Activated T-helper 1 cell treated with anti-CD3 and anti-CD28 coated beads, Interleukin-12 subunit alpha, Interleukin-12 subunit beta, Interleukin-2, Interleukin-4 antibody, amounts not matched to agents 30 ng/mL and 10 ng/mL and 1 ng/mL, durations not matched to agents 14 hours and 24 hours and 36 hours (primary cell): ENCODE measurements around the gene NOTCH3. TPM values are rescaled to one million over a fixed set of nuclear protein-coding genes. Genes with fewer than 3 reads are reported as not detected.

Source experiments
- DNase-seq: peaks from one replicate; pipeline ENCODE4 v3.0.0; 2021; ENCODE audit warnings: low spot score
- H3K27ac Mint-ChIP-seq: one replicate; pipeline ENCODE4 v1.8.0; 2021; ENCODE audit warnings: mild to moderate bottlenecking, mixed read lengths
- H3K27me3 Mint-ChIP-seq: one replicate; pipeline ENCODE4 v1.8.0; 2022; ENCODE audit warnings: mild to moderate bottlenecking, moderate library complexity, mixed read lengths; ENCODE audit not compliant: insufficient read depth
- H3K36me3 Mint-ChIP-seq: one replicate; pipeline ENCODE4 v1.8.0; 2021; ENCODE audit warnings: low read depth, mixed read lengths
- H3K4me1 Mint-ChIP-seq: one replicate; pipeline ENCODE4 v1.8.0; 2021; ENCODE audit warnings: low read depth, mixed read lengths
- H3K4me3 Mint-ChIP-seq: one replicate; pipeline ENCODE4 v1.8.0; 2021; ENCODE audit warnings: mild to moderate bottlenecking, moderate library complexity, mixed read lengths
- H3K9me3 Mint-ChIP-seq: one replicate; pipeline ENCODE4 v1.8.0; 2021; ENCODE audit warnings: mixed read lengths
- intact Hi-C: fragments of 100-400 bp; cut with micrococcal nuclease; formaldehyde crosslinking; loops from one replicate; pipeline ENCODE4 v1.15.1; 2024
- total RNA-seq: library from RNA; stranded (reverse); gene quantifications from 2 replicates; pipeline ENCODE4 v1.2.3, GENCODE V29; 2022

Gene NOTCH3
- total RNA-seq, 1 donor from 2014 or later, result not detected

GRCh38 chr19:15126131-15126910, 74.5 kb downstream of the NOTCH3 start:
- Mint-ChIP-seq H3K4me1 (peaks cover 38% of the 10 kb centered on the region), H3K36me3 (peaks cover 7% of the 10 kb centered on the region), H3K27ac (no peak overlapping the region), H3K27me3 (no peaks in the 10 kb centered on the region), H3K9me3 (no peaks in the 10 kb centered on the region), H3K4me3 (no peak overlapping the region)
- no peak for DNase-seq
- intact Hi-C loops, result loop anchor here (5.0 to 10.0 kb wide), 3 partner anchors 336 to 1416 kb away; partner anchors contain the start of genes CHERP and RASAL3

DNA sequence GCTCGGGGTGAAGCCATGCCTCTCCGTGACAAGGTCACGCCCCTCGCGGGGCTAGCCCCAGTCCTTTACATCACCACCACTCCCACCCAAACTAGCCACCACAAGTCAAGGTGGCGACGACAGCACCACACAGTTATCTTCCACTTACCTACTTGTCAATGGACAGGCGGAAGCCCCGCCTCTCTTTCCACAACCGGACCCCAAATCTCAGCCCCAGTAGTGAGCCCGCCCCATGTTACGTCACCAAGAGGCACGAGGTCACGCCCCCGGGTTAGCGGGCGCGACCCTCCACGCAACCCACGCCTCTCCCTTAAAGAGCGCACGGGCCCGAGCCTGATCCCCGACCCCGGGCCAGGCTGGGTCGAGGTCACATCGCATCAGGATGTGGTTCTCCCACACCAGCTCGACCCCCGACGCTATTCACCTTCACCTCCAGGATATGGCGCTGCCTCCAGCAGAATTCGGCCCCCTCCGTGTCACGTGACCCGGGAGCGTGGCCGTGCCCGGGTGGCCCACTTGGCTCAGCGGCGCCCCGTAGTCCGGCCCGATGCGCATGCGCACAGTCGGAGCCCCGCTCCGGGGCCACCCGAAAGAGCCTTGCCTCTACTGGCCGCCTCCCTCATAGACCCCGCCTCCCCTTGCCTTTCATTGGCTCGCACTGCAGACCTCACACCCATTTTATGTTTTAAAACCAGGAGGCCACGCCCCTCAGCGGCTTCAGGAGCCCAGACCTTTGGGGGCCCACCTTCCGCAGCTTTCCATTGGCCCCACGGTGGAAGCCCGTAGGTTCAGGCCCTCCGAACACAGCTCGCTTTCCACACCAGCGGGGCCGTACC, 75.3 kb downstream of the NOTCH3 start:
- DNase-seq, result peak; percentile 97
- intact Hi-C loops, result loop anchor here (1.0 to 10.0 kb wide), 11 partner anchors 98 to 1417 kb away; partner anchors contain the start of genes AKAP8, CHERP, DNAJB1 and EPS15L1
- Mint-ChIP-seq H3K27ac (peak overlapping the region; percentile 98), H3K36me3 (peaks cover 12% of the 10 kb centered on the region), H3K27me3 (no peaks in the 10 kb centered on the region), H3K4me3 (peak overlapping the region; percentile 91), H3K9me3 (no peaks in the 10 kb centered on the region), H3K4me1 (peaks cover 37% of the 10 kb centered on the region)

GRCh38 chr19:15124572-15125231, 76.1 kb downstream of the NOTCH3 start:
- H3K4me1 Mint-ChIP-seq, result peaks cover 30% of the 10 kb centered on the region
- peak overlapping the region; percentile 98 for H3K27ac Mint-ChIP-seq
- intact Hi-C loops, result loop anchor here (1.0 to 10.0 kb wide), 11 partner anchors 99 to 1418 kb away; partner anchors contain the start of genes AKAP8, CHERP, DNAJB1 and EPS15L1
- H3K27me3 Mint-ChIP-seq, result no peaks in the 10 kb centered on the region
- no peaks in the 10 kb centered on the region for H3K9me3 Mint-ChIP-seq
- H3K4me3 Mint-ChIP-seq, result peak overlapping the region; percentile 91
- H3K36me3 Mint-ChIP-seq, result peaks cover 18% of the 10 kb centered on the region
- DNase-seq, result no peak

GRCh38 chr19:15123900-15124299, 76.9 kb downstream of the NOTCH3 start:
- Mint-ChIP-seq H3K4me1 (peaks cover 22% of the 10 kb centered on the region), H3K27me3 (no peaks in the 10 kb centered on the region), H3K9me3 (no peaks in the 10 kb centered on the region), H3K4me3 (peak overlapping the region; percentile 91), H3K36me3 (peaks cover 21% of the 10 kb centered on the region), H3K27ac (peak overlapping the region; percentile 98)
- no peak for DNase-seq
- intact Hi-C loops, result loop anchor here (2.0 to 10.0 kb wide), 3 partner anchors 605 to 1347 kb away; partner anchors contain the start of genes DNAJB1 and EPS15L1

DNA sequence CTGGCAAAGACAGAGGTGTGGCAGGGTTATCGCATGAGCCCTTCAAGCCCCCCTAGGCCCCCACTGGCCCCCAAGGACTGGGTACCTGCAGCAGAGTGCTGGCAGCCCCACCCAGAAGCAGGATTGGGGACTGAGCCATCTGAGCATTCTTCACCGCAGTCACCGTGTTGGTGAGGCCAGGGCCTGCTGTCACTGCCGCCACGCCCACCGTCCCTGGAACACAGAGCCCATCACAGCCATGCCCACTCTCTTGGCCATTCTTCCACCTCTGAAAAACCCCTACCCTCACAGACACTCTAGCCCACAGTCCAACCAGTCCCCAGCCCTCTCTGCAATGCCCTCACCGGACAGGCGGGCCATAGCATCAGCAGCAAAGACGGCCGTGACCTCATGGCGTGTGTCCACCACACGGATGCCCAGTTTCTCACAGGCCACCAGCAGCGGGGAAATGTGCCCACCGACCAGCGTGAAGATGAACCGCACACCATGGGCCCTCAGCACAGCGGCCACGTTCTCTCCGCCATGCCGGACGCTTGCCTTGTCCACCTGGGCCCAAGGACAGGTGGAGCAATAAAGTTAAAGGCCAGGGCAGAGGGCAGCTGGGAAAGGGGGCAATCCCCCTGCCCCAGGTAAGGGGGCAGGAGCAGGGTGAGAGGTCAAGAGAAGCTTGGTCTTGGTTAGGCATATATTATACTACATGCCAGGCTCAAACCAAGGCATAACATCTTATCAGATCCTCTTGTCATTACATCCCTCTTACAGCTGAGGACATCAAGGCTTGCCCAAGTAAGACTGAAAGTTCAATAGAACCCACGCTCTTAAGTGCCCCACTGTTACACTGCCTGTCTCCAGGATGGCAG, 77.5 kb downstream of the NOTCH3 start:
- Mint-ChIP-seq H3K27me3 (no peaks in the 10 kb centered on the region), H3K9me3 (no peaks in the 10 kb centered on the region), H3K27ac (peak overlapping the region; percentile 53), H3K36me3 (peaks cover 28% of the 10 kb centered on the region), H3K4me1 (peaks cover 19% of the 10 kb centered on the region), H3K4me3 (peak overlapping the region; percentile 91)
- intact Hi-C loops, result loop anchor here (10.0 kb wide), 1 partner anchor 712 kb away; no protein-coding TSS in a partner anchor
- DNase-seq, result no peak

GRCh38 chr19:15122331-15123030, 78.3 kb downstream of the NOTCH3 start:
- Mint-ChIP-seq H3K4me3 (peak overlapping the region; percentile 33), H3K9me3 (no peaks in the 10 kb centered on the region), H3K27ac (no peak overlapping the region), H3K4me1 (peaks cover 19% of the 10 kb centered on the region), H3K27me3 (no peaks in the 10 kb centered on the region), H3K36me3 (peaks cover 35% of the 10 kb centered on the region)
- no peak for DNase-seq
- intact Hi-C loops, result loop anchor here (10.0 kb wide), 1 partner anchor 712 kb away; no protein-coding TSS in a partner anchor

DNA sequence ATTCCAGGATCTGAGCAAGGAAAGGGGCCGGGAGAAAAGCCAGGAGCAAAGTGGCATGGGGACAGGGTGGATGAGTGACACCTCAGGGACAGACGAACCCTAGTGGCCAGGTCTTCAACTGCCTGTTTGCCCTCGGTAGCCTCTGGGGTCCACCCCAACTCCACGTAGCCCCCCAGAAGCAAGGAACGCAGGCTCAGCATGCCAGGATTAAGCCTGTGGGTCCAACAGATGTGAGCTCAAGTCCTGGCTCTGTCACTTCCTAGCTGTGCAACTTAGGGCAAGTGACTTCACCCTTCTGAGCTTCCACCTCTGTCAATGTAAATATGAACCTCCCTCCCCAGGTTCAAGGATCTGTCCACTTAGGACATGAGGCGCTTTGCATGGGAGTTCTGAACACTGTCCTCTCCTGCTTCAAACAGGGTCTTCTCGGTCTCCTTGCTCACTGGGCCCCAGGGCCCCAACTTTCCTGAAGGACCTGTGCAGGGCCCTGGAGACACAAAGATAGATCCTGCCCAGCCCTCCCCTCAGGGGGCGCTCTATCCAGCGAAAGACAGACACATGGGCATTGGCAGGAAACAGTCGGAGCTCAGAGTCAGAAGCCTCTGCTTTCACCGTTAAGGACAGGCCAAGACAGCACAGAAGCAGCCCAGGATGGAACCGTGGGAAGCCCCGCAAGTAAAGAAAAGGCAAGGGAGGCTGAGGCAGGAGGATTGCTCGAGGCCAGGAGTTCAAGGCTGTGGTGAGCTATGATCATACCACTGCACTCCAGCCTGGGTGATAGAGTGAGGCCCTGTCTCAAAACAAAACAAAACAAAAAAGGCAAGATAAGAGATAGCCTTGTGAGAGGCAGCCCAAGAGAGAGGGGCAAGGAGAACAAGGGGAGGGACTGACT, 80.4 kb downstream of the NOTCH3 start:
- Mint-ChIP-seq H3K36me3 (peaks cover 43% of the 10 kb centered on the region), H3K4me1 (peaks cover 13% of the 10 kb centered on the region), H3K9me3 (no peaks in the 10 kb centered on the region), H3K27ac (no peak overlapping the region), H3K27me3 (no peaks in the 10 kb centered on the region), H3K4me3 (no peak overlapping the region)
- intact Hi-C loops, result loop anchor here (10.0 kb wide), 1 partner anchor 714 kb away; no protein-coding TSS in a partner anchor
- no peak for DNase-seq

DNA sequence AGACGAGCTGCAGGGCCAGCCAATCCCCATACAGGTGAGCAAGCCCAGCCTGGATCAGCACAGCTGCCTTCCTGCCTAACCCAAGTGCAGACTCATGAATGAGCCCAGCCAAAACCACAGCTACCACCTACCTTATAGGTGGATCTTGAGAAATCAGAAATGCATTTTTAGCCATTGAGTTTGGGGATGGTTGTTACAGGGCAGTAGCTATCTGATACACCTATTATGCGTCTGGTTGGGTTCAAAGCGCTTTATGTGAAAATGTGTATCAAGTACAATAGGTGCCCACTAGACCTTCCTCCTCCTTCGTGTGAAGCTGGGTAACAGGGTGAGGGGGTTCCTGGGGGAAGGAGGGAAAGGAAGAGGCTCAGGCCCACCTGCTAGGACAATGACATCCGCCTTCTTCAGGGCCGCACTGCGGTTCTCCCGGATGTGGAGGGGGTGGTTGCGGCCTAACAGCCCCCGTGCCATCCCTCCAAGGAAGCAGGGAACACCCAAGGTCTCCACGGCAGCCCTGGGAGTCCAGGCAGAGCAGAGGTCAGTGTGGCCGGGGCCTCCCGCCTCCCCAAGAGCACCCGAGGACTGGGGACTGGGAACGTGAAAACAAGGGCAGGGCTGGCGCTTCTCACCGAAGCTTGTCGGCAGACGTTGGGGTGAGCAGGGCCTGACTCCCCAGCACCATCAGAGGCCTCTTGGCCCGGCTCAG, 81.9 kb downstream of the NOTCH3 start:
- no peaks in the 10 kb centered on the region for H3K9me3 Mint-ChIP-seq
- no peak overlapping the region for H3K27ac Mint-ChIP-seq
- peaks cover under 1% of the 10 kb centered on the region for H3K4me1 Mint-ChIP-seq
- intact Hi-C loops, result no loop called here
- no peak for DNase-seq
- peaks cover 43% of the 10 kb centered on the region for H3K36me3 Mint-ChIP-seq
- no peak overlapping the region for H3K4me3 Mint-ChIP-seq
- no peaks in the 10 kb centered on the region for H3K27me3 Mint-ChIP-seq

- Mint-ChIP-seq H3K4me1 (no peaks in the 10 kb centered on the region), H3K4me3 (no peak overlapping the region), H3K36me3 (peaks cover 43% of the 10 kb centered on the region), H3K27me3 (no peaks in the 10 kb centered on the region), H3K9me3 (no peaks in the 10 kb centered on the region), H3K27ac (no peak overlapping the region)
- no peak for DNase-seq
- intact Hi-C loops, result no loop called here
Observed at GRCh38 chr19:15118248-15118647, 82.5 kb downstream of the NOTCH3 start.

DNA sequence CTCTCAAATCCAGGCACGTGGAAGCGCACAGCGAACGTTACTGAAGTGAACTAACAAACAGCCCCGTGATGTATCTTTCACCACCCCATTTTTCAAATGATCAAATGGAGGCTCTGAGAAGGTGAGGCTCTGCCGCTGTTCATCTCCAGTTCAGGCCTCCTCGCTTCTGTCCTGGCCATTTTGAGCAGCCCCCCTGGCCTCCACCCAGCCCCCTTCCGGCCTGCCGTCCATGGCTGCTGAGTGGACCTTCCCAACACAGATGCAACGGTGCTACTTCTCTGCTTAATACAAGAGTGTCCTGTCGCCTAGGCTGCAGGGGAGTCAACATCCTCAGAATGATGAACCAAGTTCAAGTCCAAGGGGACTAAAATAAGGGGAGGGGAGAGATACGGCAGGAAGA, 83.9 kb downstream of the NOTCH3 start:
- H3K36me3 Mint-ChIP-seq, result peaks cover 38% of the 10 kb centered on the region
- H3K9me3 Mint-ChIP-seq, result no peaks in the 10 kb centered on the region
- intact Hi-C loops, result no loop called here
- H3K27ac Mint-ChIP-seq, result no peak overlapping the region
- no peak for DNase-seq
- H3K27me3 Mint-ChIP-seq, result no peaks in the 10 kb centered on the region
- no peak overlapping the region for H3K4me3 Mint-ChIP-seq
- H3K4me1 Mint-ChIP-seq, result no peaks in the 10 kb centered on the region
